ENCODE data around the gene HOXD3. TPM values are rescaled to one million over a fixed set of nuclear protein-coding genes. Genes with fewer than 3 reads are reported as not detected.

The HOXD3 gene
- polyA plus RNA-seq, 1 experiment = not detected

DNA sequence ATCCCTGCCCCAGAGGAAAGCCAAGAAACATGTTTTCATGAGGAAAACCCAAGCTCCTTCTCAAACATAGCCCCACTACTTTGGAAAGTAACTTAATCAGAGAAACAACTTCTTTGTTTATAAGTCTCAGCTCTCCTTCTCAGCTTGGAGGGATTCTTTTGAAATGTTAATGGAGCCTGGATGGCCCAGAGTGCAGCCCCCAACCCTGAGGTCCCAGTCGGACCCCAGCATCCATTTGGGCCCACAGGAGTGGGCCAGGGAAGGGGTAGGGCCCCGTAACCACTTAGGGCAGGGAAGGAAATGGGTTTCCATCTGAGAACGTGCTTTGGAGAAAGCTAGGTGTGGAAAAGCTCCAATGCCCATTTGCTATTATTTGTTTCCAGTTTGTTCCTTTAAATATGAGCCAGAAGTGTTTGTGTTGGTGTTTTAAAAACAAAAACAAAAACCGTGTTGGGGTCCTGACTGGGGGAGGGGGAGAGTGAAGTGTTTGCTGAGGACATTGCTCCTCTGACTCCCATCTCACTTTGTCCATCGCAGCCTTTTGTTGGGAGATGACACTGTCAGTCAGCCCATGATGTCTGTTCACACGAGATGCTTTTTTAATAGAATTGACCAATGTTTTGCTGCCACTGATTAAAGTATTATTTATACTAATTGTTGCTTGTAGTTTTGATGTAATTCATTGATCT lies 1.6 kb upstream of the HOXD3 start:
- no peak for DNase-seq (ENCODE audit: low read depth, low spot score)
- Histone ChIP-seq H3K27ac (ENCODE audit: low read depth, low read length) (no peak overlapping the region), H3K4me3 (ENCODE audit: low read depth, low read length) (no peak overlapping the region), H3K27me3 (ENCODE audit: control insufficient read depth, insufficient read depth, low read length) (peaks cover 93% of the 10 kb centered on the region), H3K9me3 (ENCODE audit: control insufficient read depth, insufficient read depth, low read length) (peaks cover 14% of the 10 kb centered on the region; the same call in 1 of the 2 replicates)
- TF ChIP-seq, protein P1, sequence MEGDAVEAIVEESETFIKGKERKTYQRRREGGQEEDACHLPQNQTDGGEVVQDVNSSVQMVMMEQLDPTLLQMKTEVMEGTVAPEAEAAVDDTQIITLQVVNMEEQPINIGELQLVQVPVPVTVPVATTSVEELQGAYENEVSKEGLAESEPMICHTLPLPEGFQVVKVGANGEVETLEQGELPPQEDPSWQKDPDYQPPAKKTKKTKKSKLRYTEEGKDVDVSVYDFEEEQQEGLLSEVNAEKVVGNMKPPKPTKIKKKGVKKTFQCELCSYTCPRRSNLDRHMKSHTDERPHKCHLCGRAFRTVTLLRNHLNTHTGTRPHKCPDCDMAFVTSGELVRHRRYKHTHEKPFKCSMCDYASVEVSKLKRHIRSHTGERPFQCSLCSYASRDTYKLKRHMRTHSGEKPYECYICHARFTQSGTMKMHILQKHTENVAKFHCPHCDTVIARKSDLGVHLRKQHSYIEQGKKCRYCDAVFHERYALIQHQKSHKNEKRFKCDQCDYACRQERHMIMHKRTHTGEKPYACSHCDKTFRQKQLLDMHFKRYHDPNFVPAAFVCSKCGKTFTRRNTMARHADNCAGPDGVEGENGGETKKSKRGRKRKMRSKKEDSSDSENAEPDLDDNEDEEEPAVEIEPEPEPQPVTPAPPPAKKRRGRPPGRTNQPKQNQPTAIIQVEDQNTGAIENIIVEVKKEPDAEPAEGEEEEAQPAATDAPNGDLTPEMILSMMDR (IDR thresholded peaks at IDR 0.05; ENCODE audit: low read depth, low read length) = no peak
- POLR2A ChIA-PET = no interaction called here
- CTCF ChIA-PET = interaction anchor here (1.0 to 1.8 kb wide), 6 partner anchors 15 to 992 kb away, joined by 3 to 8 read pairs (median 4); no protein-coding TSS in a partner anchor

DNA sequence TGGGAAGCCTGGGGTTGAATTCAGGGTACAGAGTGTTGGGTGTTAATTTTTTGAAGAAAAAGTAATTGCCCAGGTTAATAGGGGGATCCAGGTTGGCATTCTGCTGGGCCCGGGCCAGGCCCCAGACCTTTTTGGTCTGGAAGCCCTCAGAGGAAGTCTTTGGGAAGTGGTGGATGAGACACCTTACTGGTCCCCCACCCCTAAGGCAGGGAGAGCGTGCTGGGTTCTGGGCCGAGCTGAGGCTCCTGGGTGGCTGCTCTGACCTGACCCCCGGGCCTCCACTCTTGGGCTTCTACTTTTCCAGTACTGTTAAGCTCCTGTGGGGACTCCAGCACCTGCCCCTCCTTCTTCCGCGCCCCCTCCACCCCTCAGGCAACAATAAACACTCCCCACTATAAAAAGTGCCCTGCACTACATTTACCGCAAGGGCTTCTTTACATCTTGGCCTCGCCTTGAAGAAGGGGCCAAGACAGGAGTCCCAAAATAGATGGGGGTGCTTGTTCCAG lies 753 bp upstream of the HOXD3 start:
- TF ChIP-seq, protein P1 (IDR thresholded peaks at IDR 0.05; ENCODE audit: low read depth, low read length) = no peak
- Histone ChIP-seq H3K9me3 (ENCODE audit: control insufficient read depth, insufficient read depth, low read length) (peaks cover 9% of the 10 kb centered on the region; the same call in 1 of the 2 replicates), H3K27me3 (ENCODE audit: control insufficient read depth, insufficient read depth, low read length) (peaks cover 92% of the 10 kb centered on the region), H3K27ac (ENCODE audit: low read depth, low read length) (no peak overlapping the region), H3K4me3 (ENCODE audit: low read depth, low read length) (no peak overlapping the region)
- CTCF ChIA-PET = interaction anchor here (1.3 to 1.4 kb wide), 2 partner anchors 29 to 992 kb away, joined by 3 to 4 read pairs; no protein-coding TSS in a partner anchor
- no peak for DNase-seq (ENCODE audit: low read depth, low spot score)
- POLR2A ChIA-PET = no interaction called here

DNA sequence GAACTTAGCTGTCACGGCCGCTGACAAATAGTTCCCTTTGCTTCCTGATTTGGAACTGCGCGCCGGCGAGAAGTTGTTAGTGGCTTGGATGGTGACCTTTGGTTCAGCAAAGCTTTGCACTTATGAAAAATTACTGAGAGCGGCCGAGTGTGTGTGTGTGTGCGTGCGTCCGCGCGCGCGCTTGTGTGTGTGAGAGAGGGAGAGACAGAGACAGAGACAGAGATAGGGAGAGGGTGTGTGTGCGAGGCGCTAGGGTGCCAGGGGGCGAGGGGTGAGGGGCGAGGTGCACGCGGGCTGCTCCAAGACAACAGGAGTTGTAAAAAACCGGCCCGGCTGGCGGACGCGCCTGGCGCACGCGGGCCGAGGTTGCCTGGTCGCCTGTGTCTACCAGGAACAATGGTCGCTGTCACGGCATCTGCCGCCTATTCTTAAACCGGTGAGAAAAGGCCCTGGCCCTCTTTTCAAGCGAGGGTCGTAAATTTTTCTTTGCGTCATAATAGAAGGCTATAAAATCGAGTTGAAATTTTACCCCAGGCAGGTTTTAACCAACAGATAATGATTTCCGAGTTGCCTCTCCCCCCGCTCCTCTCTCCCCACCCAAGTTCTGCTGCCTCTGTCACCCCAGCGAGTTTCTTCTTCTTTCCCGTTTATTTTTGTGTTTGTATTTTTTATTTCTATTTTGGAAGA lies 535 bp downstream of the HOXD3 start:
- H3K27ac ChIP-seq (ENCODE audit: low read depth, low read length) = no peak overlapping the region
- no peak overlapping the region for H3K4me3 ChIP-seq (ENCODE audit: low read depth, low read length)
- TF ChIP-seq, protein P1 (IDR thresholded peaks at IDR 0.05; ENCODE audit: low read depth, low read length) = no peak
- no peak for DNase-seq (ENCODE audit: low read depth, low spot score)
- H3K9me3 ChIP-seq (ENCODE audit: control insufficient read depth, insufficient read depth, low read length) = peaks cover 9% of the 10 kb centered on the region; the same call in 1 of the 2 replicates
- CTCF ChIA-PET = interaction anchor here (0.7 kb wide), 1 partner anchor 396 kb away, joined by 11 read pairs; no protein-coding TSS in a partner anchor
- peaks cover 92% of the 10 kb centered on the region for H3K27me3 ChIP-seq (ENCODE audit: control insufficient read depth, insufficient read depth, low read length)
- POLR2A ChIA-PET = no interaction called here

DNA sequence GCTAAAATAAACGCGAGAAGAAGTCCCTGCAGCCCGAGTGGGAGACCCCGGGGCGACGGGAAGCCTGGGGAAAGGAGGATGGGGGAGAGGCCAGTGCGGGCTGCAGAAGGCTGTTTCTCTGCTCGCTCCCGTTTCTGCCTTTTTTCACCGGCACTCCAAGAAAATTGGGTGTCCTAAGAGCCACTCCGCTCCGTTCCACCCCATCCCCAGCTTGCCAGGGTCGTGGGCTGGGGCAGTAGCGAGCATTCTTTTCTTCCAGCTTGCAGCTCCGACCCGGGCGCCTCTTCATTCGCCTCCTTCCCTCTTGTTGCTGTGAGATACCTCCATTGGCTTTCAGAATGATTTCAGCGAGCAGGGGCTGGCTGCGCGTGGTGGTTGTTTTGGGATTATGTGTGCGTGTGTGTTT lies 1.1 kb downstream of the HOXD3 start:
- ChIA-PET POLR2A (no interaction called here), CTCF (interaction anchor here (0.5 to 0.7 kb wide), 3 partner anchors 19 to 668 kb away, joined by 3 to 11 read pairs (median 4); no protein-coding TSS in a partner anchor)
- Histone ChIP-seq H3K9me3 (ENCODE audit: control insufficient read depth, insufficient read depth, low read length) (peaks cover 13% of the 10 kb centered on the region; the same call in 1 of the 2 replicates), H3K27ac (ENCODE audit: low read depth, low read length) (no peak overlapping the region), H3K4me3 (ENCODE audit: low read depth, low read length) (no peak overlapping the region), H3K27me3 (ENCODE audit: control insufficient read depth, insufficient read depth, low read length) (peaks cover 93% of the 10 kb centered on the region)
- TF ChIP-seq, protein P1 (IDR thresholded peaks at IDR 0.05; ENCODE audit: low read depth, low read length) = no peak
- DNase-seq (ENCODE audit: low read depth, low spot score) = no peak
